HEK293 (cell line): ENCODE data around the gene SLC39A5.

Experiments
- CTCF ChIA-PET: fragments of 350-600 bp; formaldehyde crosslinking; extraction: SDS; loops from one replicate; lab custom pipeline; 2021; ENCODE audit warnings: antibody characterized with exemption; lab: Yijun Ruan, JAX
- POLR2A ChIA-PET: fragments of 300-600 bp; formaldehyde crosslinking; extraction: SDS; loops from one replicate; lab custom pipeline; 2020; ENCODE audit warnings: antibody characterized with exemption, inconsistent platforms; lab: Yijun Ruan, JAX
- H3K27ac ChIP-seq: fragments of 200-500 bp; sonication (Bioruptor generic); 2 replicates; pipeline ENCODE4 v1.5.1; 2014; ENCODE audit warnings: low read depth, low read length, control low read depth, inconsistent platforms; ENCODE audit errors: extremely low read depth
- H3K36me3 ChIP-seq, 2 experiments: fragments of 200-500 bp in 1 of 2; sonication (Bioruptor generic) in 1 of 2; 1 replicate in 1 of 2; 2 replicates in 1 of 2; pipeline ENCODE4 v1.5.1; 2014 to 2017; ENCODE audit warnings: inconsistent platforms in 2 of 2, low read length in 2 of 2; ENCODE audit not compliant: control insufficient read depth in 2 of 2, insufficient read depth in 1 of 2
- H3K4me1 ChIP-seq: fragments of 200-500 bp; sonication (Bioruptor generic); 2 replicates; pipeline ENCODE4 v1.5.1; 2014; ENCODE audit warnings: mild to moderate bottlenecking, low read length, inconsistent platforms; ENCODE audit not compliant: control insufficient read depth, insufficient read depth
- H3K4me3 ChIP-seq: 2 replicates; pipeline ENCODE4 v1.5.1; 2011; ENCODE audit warnings: low read depth, mild to moderate bottlenecking, control low read depth, low read length, moderate library complexity
- H3K9me3 ChIP-seq: fragments of 200-500 bp; sonication (Bioruptor generic); 2 replicates; pipeline ENCODE4 v1.5.1; 2014; ENCODE audit warnings: low read depth, low read length, inconsistent platforms; ENCODE audit not compliant: control insufficient read depth, insufficient read depth
- KLF9 ChIP-seq: fragments of 450-650 bp; formaldehyde crosslinking; IDR thresholded peaks from 2 replicates; pipeline ENCODE4 v1.5.1; 2016; ENCODE audit warnings: missing biosample characterization, missing genetic modification characterization, low read depth
- MEIS1 ChIP-seq: sonication (generic); formaldehyde crosslinking; IDR thresholded peaks from 2 replicates; pipeline ENCODE4 v1.8.1; 2022; ENCODE audit warnings: missing genetic modification reagents, mild to moderate bottlenecking, borderline replicate concordance
- MZF1 ChIP-seq: fragments of 450-650 bp; formaldehyde crosslinking; IDR thresholded peaks from 2 replicates; pipeline ENCODE4 v1.5.1; 2017; ENCODE audit warnings: missing biosample characterization, missing genetic modification characterization, borderline replicate concordance
- ZBTB1 ChIP-seq: fragments of 450-650 bp; formaldehyde crosslinking; IDR thresholded peaks from 2 replicates; pipeline ENCODE4 v1.5.1; 2016; ENCODE audit warnings: missing biosample characterization, missing genetic modification characterization
- ZBTB21 ChIP-seq: fragments of 450-650 bp; formaldehyde crosslinking; IDR thresholded peaks from 2 replicates; pipeline ENCODE4 v1.5.1; 2017; ENCODE audit warnings: missing biosample characterization, missing genetic modification characterization
- ZBTB8A ChIP-seq: fragments of 450-650 bp; formaldehyde crosslinking; IDR thresholded peaks from 2 replicates; pipeline ENCODE4 v1.5.1; 2016; ENCODE audit warnings: missing biosample characterization, missing genetic modification characterization
- ZFHX2 ChIP-seq: fragments of 450-650 bp; formaldehyde crosslinking; conservative IDR thresholded peaks from 2 replicates; pipeline ENCODE4 v1.5.1; 2016; ENCODE audit warnings: missing biosample characterization, missing genetic modification characterization
- ZIC2 ChIP-seq: fragments of 450-650 bp; formaldehyde crosslinking; IDR thresholded peaks from 2 replicates; pipeline ENCODE4 v1.5.1; 2016; ENCODE audit warnings: missing biosample characterization, missing genetic modification characterization
- ZNF10 ChIP-seq: fragments of 450-650 bp; formaldehyde crosslinking; IDR thresholded peaks from 2 replicates; pipeline ENCODE4 v1.5.1; 2017; ENCODE audit warnings: missing biosample characterization, missing genetic modification characterization
- ZNF146 ChIP-seq: fragments of 450-650 bp; formaldehyde crosslinking; IDR thresholded peaks from 2 replicates; pipeline ENCODE4 v1.5.1; 2016; ENCODE audit warnings: missing biosample characterization, missing genetic modification characterization
- ZNF155 ChIP-seq: fragments of 450-650 bp; formaldehyde crosslinking; IDR thresholded peaks from 2 replicates; pipeline ENCODE4 v1.5.1; 2016; ENCODE audit warnings: missing biosample characterization, missing genetic modification characterization
- ZNF2 ChIP-seq: fragments of 450-650 bp; formaldehyde crosslinking; IDR thresholded peaks from 2 replicates; pipeline ENCODE4 v1.5.1; 2016; ENCODE audit warnings: missing biosample characterization, missing genetic modification characterization
- ZNF214 ChIP-seq: fragments of 450-650 bp; formaldehyde crosslinking; IDR thresholded peaks from 2 replicates; pipeline ENCODE4 v1.5.1; 2017; ENCODE audit warnings: missing biosample characterization, mild to moderate bottlenecking, missing genetic modification characterization, borderline replicate concordance
- ZNF521 ChIP-seq: fragments of 450-650 bp; formaldehyde crosslinking; IDR thresholded peaks from 2 replicates; pipeline ENCODE4 v1.5.1; 2017; ENCODE audit warnings: missing biosample characterization, mild to moderate bottlenecking, missing genetic modification characterization
- ZNF777 ChIP-seq: fragments of 450-650 bp; formaldehyde crosslinking; IDR thresholded peaks from 2 replicates; pipeline ENCODE4 v1.5.1; 2017; ENCODE audit warnings: missing biosample characterization, missing genetic modification characterization, borderline replicate concordance
- ZNF830 ChIP-seq: fragments of 450-650 bp; IDR thresholded peaks from 2 replicates; pipeline ENCODE4 v1.5.0; 2018; ENCODE audit warnings: missing biosample characterization, missing genetic modification characterization, low read depth, mild to moderate bottlenecking, moderate library complexity
- TF ChIP-seq, protein P1 (sequence below): fragments of 450-650 bp; formaldehyde crosslinking; IDR thresholded peaks from 2 replicates; pipeline ENCODE4 v1.5.1; 2016; ENCODE audit warnings: missing biosample characterization, missing genetic modification characterization
- TF ChIP-seq, protein P2 (sequence below): fragments of 450-650 bp; formaldehyde crosslinking; IDR thresholded peaks from 2 replicates; pipeline ENCODE4 v1.5.1; 2016; ENCODE audit warnings: missing biosample characterization, missing genetic modification characterization, borderline replicate concordance
- TF ChIP-seq, protein P3 (sequence below): fragments of 450-650 bp; formaldehyde crosslinking; IDR thresholded peaks from 2 replicates; pipeline ENCODE4 v1.5.1; 2016; ENCODE audit warnings: missing biosample characterization, missing genetic modification characterization
- TF ChIP-seq, protein P4 (sequence below): fragments of 450-650 bp; formaldehyde crosslinking; IDR thresholded peaks from 2 replicates; pipeline ENCODE4 v1.5.1; 2016; ENCODE audit warnings: missing biosample characterization, missing genetic modification characterization
- TF ChIP-seq, protein P5 (sequence below): fragments of 450-650 bp; formaldehyde crosslinking; IDR thresholded peaks from 2 replicates; pipeline ENCODE4 v1.5.0; 2017; ENCODE audit warnings: missing biosample characterization, missing genetic modification characterization, borderline replicate concordance

SLC39A5 gene

DNA sequence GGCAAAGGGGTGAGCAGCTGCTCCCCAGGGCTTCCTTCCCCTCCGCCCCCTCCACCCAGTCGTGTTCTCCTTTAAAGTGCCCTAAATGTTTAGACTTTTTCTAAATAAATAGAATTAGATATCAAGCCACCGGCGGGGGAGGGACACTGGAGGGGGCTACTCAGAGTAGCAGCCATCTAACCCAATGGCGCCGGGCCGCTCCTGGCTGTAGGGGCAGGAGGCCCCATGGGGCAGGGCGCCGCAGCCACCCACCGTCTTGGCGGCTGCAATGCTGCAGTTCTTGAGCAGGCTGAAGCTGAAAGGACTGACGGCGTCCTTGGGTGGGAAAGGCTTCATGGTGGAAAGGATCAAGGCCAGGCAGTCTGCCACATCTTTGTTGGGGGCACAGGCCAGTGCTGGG lies 13.1 kb downstream of the SLC39A5 start:
- POLR2A ChIA-PET = interaction anchor here (1.2 kb wide), 1 partner anchor 73 kb away, joined by 4 read pairs; the partner anchor contains the start of gene CNPY2
- H3K36me3 ChIP-seq = peaks cover 18 to 90% of the 10 kb centered on the region in 2 experiments; a peak in 2 of 3 replicates
- no peak overlapping the region for H3K27ac ChIP-seq

DNA sequence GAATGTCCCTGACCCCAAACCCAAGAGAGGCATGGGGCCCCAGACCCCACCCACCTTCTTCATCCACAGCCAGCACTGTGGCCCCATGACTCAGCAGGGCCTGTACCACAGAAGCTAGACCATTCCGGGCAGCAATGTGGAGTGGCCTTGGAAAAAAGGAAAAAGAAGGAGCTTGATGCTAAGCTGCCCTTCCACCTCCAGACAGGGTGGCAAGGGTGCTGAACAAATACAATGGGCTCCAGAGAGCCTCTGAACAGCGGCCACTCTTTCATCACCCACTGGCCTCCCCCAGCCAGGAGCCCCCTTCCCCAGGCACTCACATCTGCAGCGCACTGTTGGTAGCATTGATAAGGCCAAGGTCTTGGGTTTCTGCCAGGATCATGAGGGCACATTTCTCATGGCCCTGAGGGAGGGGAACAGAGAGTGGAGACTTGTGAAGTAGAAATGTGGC lies 13.9 kb downstream of the SLC39A5 start:
- peaks cover 18 to 92% of the 10 kb centered on the region in 2 experiments; a peak in 2 of 3 replicates for H3K36me3 ChIP-seq
- no peak for TF ChIP-seq ZNF2 (tag by site-specific recombination)
- TF ChIP-seq, protein P1, sequence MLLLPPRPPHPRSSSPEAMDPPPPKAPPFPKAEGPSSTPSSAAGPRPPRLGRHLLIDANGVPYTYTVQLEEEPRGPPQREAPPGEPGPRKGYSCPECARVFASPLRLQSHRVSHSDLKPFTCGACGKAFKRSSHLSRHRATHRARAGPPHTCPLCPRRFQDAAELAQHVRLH (tag by site-specific recombination) = no peak
- TF ChIP-seq, protein P2, sequence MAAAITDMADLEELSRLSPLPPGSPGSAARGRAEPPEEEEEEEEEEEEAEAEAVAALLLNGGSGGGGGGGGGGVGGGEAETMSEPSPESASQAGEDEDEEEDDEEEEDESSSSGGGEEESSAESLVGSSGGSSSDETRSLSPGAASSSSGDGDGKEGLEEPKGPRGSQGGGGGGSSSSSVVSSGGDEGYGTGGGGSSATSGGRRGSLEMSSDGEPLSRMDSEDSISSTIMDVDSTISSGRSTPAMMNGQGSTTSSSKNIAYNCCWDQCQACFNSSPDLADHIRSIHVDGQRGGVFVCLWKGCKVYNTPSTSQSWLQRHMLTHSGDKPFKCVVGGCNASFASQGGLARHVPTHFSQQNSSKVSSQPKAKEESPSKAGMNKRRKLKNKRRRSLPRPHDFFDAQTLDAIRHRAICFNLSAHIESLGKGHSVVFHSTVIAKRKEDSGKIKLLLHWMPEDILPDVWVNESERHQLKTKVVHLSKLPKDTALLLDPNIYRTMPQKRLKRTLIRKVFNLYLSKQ (tag by site-specific recombination) = no peak
- TF ChIP-seq ZNF777 (tag by site-specific recombination) = no peak
- TF ChIP-seq ZFHX2 (tag by site-specific recombination) = no peak
- TF ChIP-seq MEIS1 = no peak
- TF ChIP-seq, protein P3, sequence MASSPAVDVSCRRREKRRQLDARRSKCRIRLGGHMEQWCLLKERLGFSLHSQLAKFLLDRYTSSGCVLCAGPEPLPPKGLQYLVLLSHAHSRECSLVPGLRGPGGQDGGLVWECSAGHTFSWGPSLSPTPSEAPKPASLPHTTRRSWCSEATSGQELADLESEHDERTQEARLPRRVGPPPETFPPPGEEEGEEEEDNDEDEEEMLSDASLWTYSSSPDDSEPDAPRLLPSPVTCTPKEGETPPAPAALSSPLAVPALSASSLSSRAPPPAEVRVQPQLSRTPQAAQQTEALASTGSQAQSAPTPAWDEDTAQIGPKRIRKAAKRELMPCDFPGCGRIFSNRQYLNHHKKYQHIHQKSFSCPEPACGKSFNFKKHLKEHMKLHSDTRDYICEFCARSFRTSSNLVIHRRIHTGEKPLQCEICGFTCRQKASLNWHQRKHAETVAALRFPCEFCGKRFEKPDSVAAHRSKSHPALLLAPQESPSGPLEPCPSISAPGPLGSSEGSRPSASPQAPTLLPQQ (tag by site-specific recombination) = no peak
- no peak for TF ChIP-seq ZNF146 (tag by site-specific recombination)
- TF ChIP-seq KLF9 (tag by site-specific recombination) = no peak
- peak; percentile 83 for TF ChIP-seq ZIC2 (tag by site-specific recombination)
- no peak for TF ChIP-seq ZBTB21
- no peak for TF ChIP-seq ZBTB8A (tag by site-specific recombination)
- no peak for TF ChIP-seq ZNF155 (tag by site-specific recombination)
- no peak for TF ChIP-seq ZNF10 (tag by site-specific recombination)
- TF ChIP-seq, protein P4, sequence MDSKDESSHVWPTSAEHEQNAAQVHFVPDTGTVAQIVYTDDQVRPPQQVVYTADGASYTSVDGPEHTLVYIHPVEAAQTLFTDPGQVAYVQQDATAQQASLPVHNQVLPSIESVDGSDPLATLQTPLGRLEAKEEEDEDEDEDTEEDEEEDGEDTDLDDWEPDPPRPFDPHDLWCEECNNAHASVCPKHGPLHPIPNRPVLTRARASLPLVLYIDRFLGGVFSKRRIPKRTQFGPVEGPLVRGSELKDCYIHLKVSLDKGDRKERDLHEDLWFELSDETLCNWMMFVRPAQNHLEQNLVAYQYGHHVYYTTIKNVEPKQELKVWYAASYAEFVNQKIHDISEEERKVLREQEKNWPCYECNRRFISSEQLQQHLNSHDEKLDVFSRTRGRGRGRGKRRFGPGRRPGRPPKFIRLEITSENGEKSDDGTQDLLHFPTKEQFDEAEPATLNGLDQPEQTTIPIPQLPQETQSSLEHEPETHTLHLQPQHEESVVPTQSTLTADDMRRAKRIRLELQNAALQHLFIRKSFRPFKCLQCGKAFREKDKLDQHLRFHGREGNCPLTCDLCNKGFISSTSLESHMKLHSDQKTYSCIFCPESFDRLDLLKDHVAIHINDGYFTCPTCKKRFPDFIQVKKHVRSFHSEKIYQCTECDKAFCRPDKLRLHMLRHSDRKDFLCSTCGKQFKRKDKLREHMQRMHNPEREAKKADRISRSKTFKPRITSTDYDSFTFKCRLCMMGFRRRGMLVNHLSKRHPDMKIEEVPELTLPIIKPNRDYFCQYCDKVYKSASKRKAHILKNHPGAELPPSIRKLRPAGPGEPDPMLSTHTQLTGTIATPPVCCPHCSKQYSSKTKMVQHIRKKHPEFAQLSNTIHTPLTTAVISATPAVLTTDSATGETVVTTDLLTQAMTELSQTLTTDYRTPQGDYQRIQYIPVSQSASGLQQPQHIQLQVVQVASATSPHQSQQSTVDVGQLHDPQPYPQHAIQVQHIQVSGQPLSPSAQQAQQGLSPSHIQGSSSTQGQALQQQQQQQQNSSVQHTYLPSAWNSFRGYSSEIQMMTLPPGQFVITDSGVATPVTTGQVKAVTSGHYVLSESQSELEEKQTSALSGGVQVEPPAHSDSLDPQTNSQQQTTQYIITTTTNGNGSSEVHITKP (tag by site-specific recombination) = peak; percentile 38; the same call in 1 of the 2 replicates
- no peak for TF ChIP-seq ZNF830 (tag by site-specific recombination)
- TF ChIP-seq, protein P5, sequence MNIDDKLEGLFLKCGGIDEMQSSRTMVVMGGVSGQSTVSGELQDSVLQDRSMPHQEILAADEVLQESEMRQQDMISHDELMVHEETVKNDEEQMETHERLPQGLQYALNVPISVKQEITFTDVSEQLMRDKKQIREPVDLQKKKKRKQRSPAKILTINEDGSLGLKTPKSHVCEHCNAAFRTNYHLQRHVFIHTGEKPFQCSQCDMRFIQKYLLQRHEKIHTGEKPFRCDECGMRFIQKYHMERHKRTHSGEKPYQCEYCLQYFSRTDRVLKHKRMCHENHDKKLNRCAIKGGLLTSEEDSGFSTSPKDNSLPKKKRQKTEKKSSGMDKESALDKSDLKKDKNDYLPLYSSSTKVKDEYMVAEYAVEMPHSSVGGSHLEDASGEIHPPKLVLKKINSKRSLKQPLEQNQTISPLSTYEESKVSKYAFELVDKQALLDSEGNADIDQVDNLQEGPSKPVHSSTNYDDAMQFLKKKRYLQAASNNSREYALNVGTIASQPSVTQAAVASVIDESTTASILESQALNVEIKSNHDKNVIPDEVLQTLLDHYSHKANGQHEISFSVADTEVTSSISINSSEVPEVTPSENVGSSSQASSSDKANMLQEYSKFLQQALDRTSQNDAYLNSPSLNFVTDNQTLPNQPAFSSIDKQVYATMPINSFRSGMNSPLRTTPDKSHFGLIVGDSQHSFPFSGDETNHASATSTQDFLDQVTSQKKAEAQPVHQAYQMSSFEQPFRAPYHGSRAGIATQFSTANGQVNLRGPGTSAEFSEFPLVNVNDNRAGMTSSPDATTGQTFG (tag by site-specific recombination) = no peak
- no peak for TF ChIP-seq ZNF521 (tag by site-specific recombination)
- POLR2A ChIA-PET = interaction anchor here (0.7 kb wide), 1 partner anchor 13 kb away, joined by 3 read pairs; no protein-coding TSS in a partner anchor

More for the DNA sequence above, 13.1 kb downstream of the SLC39A5 start:
- Histone ChIP-seq H3K9me3 (no peaks in the 10 kb centered on the region), H3K4me3 (no peak overlapping the region), H3K4me1 (no peaks in the 10 kb centered on the region)
- CTCF ChIA-PET = no interaction called here
- no peak for TF ChIP-seq ZNF777 (tag by site-specific recombination)
- no peak for TF ChIP-seq MZF1 (tag by site-specific recombination)
- TF ChIP-seq ZNF214 (tag by site-specific recombination) = no peak
- no peak for TF ChIP-seq ZBTB1

More for the DNA sequence above, 13.9 kb downstream of the SLC39A5 start:
- Histone ChIP-seq H3K9me3 (no peaks in the 10 kb centered on the region), H3K27ac (no peak overlapping the region), H3K4me3 (no peak overlapping the region), H3K4me1 (no peaks in the 10 kb centered on the region)
- CTCF ChIA-PET = no interaction called here
